Mucosa of stomach (tissue), 1 donor: ENCODE data around the gene SHFL.

Source experiments
- H3K27me3 ChIP-seq: one replicate; pipeline ENCODE4 v1.7.0; 2013; ENCODE audit warnings: mild to moderate bottlenecking, low read length; ENCODE audit not compliant: control insufficient read depth, insufficient read depth
- H3K36me3 ChIP-seq: one replicate; pipeline ENCODE4 v1.7.0; 2013; ENCODE audit warnings: low read length; ENCODE audit not compliant: control insufficient read depth, insufficient read depth
- H3K4me1 ChIP-seq: one replicate; pipeline ENCODE4 v1.7.0; 2013; ENCODE audit warnings: mild to moderate bottlenecking, low read length; ENCODE audit not compliant: control insufficient read depth, insufficient read depth
- H3K4me3 ChIP-seq: one replicate; pipeline ENCODE4 v1.7.0; 2013; ENCODE audit warnings: low read length
- H3K9ac ChIP-seq: one replicate; pipeline ENCODE4 v1.7.0; 2013; ENCODE audit warnings: mild to moderate bottlenecking, low read length, moderate library complexity
- H3K9me3 ChIP-seq: one replicate; pipeline ENCODE4 v1.7.0; 2013; ENCODE audit warnings: mild to moderate bottlenecking, low read length, moderate library complexity; ENCODE audit not compliant: control insufficient read depth
- donor health status: Pancreatic carcinoma.

Gene SHFL

GRCh38 chr19:10085641-10086590 is at the start of gene SHFL:
SHFL (plus strand) TSS chr19:10086317; CDS start chr19:10086428, 111 bp downstream.
- H3K4me3 ChIP-seq: peak within 1 kb of the TSS; percentile 93
- H3K36me3 ChIP-seq: no peaks in the 10 kb centered on the region
- peak within 1 kb of the TSS; percentile 92 for H3K9ac ChIP-seq
- peaks cover 5% of the 10 kb centered on the region for H3K4me1 ChIP-seq
- H3K9me3 ChIP-seq: no peaks in the 10 kb centered on the region
- H3K27me3 ChIP-seq: no peaks in the 10 kb centered on the region

GRCh38 chr19:10036601-10037071 is 49.5 kb upstream of the SHFL start:
- Histone ChIP-seq H3K27me3 (peaks cover 35% of the 10 kb centered on the region), H3K36me3 (no peaks in the 10 kb centered on the region), H3K4me3 (no peak overlapping the region), H3K4me1 (no peaks in the 10 kb centered on the region), H3K9ac (no peak overlapping the region), H3K9me3 (no peaks in the 10 kb centered on the region)

- H3K4me3 ChIP-seq: no peak overlapping the region
- H3K36me3 ChIP-seq: no peaks in the 10 kb centered on the region
- H3K9ac ChIP-seq: no peak overlapping the region
- peaks cover 34% of the 10 kb centered on the region for H3K27me3 ChIP-seq
- H3K4me1 ChIP-seq: no peaks in the 10 kb centered on the region
- no peaks in the 10 kb centered on the region for H3K9me3 ChIP-seq
Observed at GRCh38 chr19:10037367-10037766, 48.8 kb upstream of the SHFL start.

- no peaks in the 10 kb centered on the region for H3K9me3 ChIP-seq
- no peaks in the 10 kb centered on the region for H3K36me3 ChIP-seq
- no peak overlapping the region for H3K9ac ChIP-seq
- no peak overlapping the region for H3K4me3 ChIP-seq
- H3K27me3 ChIP-seq: peaks cover 30% of the 10 kb centered on the region
- H3K4me1 ChIP-seq: no peaks in the 10 kb centered on the region
Observed at GRCh38 chr19:10037809-10038208, 48.3 kb upstream of the SHFL start.

GRCh38 chr19:10043286-10043927 is 42.7 kb upstream of the SHFL start:
- Histone ChIP-seq H3K27me3 (peaks cover 12% of the 10 kb centered on the region), H3K36me3 (no peaks in the 10 kb centered on the region), H3K4me3 (no peak overlapping the region), H3K9ac (no peak overlapping the region), H3K9me3 (peaks cover 4% of the 10 kb centered on the region), H3K4me1 (no peaks in the 10 kb centered on the region)

- no peak overlapping the region for H3K9ac ChIP-seq
- H3K4me1 ChIP-seq: no peaks in the 10 kb centered on the region
- no peak overlapping the region for H3K4me3 ChIP-seq
- peaks cover 8% of the 10 kb centered on the region for H3K27me3 ChIP-seq
- peaks cover 4% of the 10 kb centered on the region for H3K9me3 ChIP-seq
- no peaks in the 10 kb centered on the region for H3K36me3 ChIP-seq
Observed at GRCh38 chr19:10044390-10044789, 41.7 kb upstream of the SHFL start.

- peaks cover 4% of the 10 kb centered on the region for H3K9me3 ChIP-seq
- H3K36me3 ChIP-seq: no peaks in the 10 kb centered on the region
- H3K4me3 ChIP-seq: no peak overlapping the region
- peaks cover 8% of the 10 kb centered on the region for H3K27me3 ChIP-seq
- H3K4me1 ChIP-seq: no peaks in the 10 kb centered on the region
- H3K9ac ChIP-seq: no peak overlapping the region
Observed at GRCh38 chr19:10045371-10045770, 40.7 kb upstream of the SHFL start.

GRCh38 chr19:10049626-10050025 is 36.5 kb upstream of the SHFL start:
- Histone ChIP-seq H3K4me1 (no peaks in the 10 kb centered on the region), H3K36me3 (no peaks in the 10 kb centered on the region), H3K4me3 (no peak overlapping the region), H3K27me3 (peaks cover 4% of the 10 kb centered on the region), H3K9me3 (no peaks in the 10 kb centered on the region), H3K9ac (no peak overlapping the region)

- Histone ChIP-seq H3K9ac (no peak overlapping the region), H3K4me3 (no peak overlapping the region), H3K4me1 (no peaks in the 10 kb centered on the region), H3K9me3 (no peaks in the 10 kb centered on the region), H3K36me3 (no peaks in the 10 kb centered on the region), H3K27me3 (no peaks in the 10 kb centered on the region)
Observed at GRCh38 chr19:10052602-10053360, 33.3 kb upstream of the SHFL start.

- Histone ChIP-seq H3K9ac (no peak overlapping the region), H3K4me1 (no peaks in the 10 kb centered on the region), H3K9me3 (no peaks in the 10 kb centered on the region), H3K27me3 (no peaks in the 10 kb centered on the region), H3K36me3 (no peaks in the 10 kb centered on the region), H3K4me3 (no peak overlapping the region)
Observed at GRCh38 chr19:10061717-10062310, 24.3 kb upstream of the SHFL start.

- Histone ChIP-seq H3K4me3 (no peak overlapping the region), H3K4me1 (no peaks in the 10 kb centered on the region), H3K9ac (no peak overlapping the region), H3K9me3 (no peaks in the 10 kb centered on the region), H3K36me3 (no peaks in the 10 kb centered on the region), H3K27me3 (no peaks in the 10 kb centered on the region)
Observed at GRCh38 chr19:10068205-10068604, 17.9 kb upstream of the SHFL start.
